Activated naive CD4-positive, alpha-beta T cell treated with anti-CD3 and anti-CD28 coated beads, Interleukin-2, amount 50 U/mL, for 72 hours (primary cell): ENCODE results near the gene POLG2. TPM values are rescaled to one million over a fixed set of nuclear protein-coding genes. Genes with fewer than 3 reads are reported as not detected.
"Not testable (repeated sequence)": the region's sequence is repeated elsewhere in the genome, so short reads cannot be mapped to it uniquely, and the experiment has no call there.

Source experiments
- ATAC-seq, 2 donors: fragments of 150-1000 bp; cut with Tn5 transposase; 2 replicates each; pipeline ENCODE4 v1.10.0; 2021; ENCODE audit warnings: mild to moderate bottlenecking in 2 of 2, moderate library complexity in 2 of 2
- DNase-seq, 2 donors: peaks; one replicate each; pipeline ENCODE4 v3.0.0; 2021 to 2022; ENCODE audit warnings: low spot score in 2 of 2
- H3K27ac Mint-ChIP-seq, 2 donors: one replicate each; pipeline ENCODE4 v1.8.0; 2022; ENCODE audit warnings: mild to moderate bottlenecking in 2 of 2, mixed read lengths in 2 of 2
- H3K36me3 Mint-ChIP-seq, 2 donors: one replicate each; pipeline ENCODE4 v1.8.0; 2022; ENCODE audit warnings: mixed read lengths in 2 of 2
- H3K9me3 Mint-ChIP-seq, 2 donors: one replicate each; pipeline ENCODE4 v1.8.0; 2022; ENCODE audit warnings: mixed read lengths in 2 of 2
- total RNA-seq, 2 donors: library from RNA; stranded (reverse); gene quantifications; one replicate each; pipeline ENCODE4 v1.2.3, GENCODE V29; 2022

The POLG2 gene
- total RNA-seq, 2 donors from 2014 or later: 35.2 to 71.6 TPM

GRCh38 chr17:64439521-64439920 is 57.3 kb downstream of the POLG2 start:
- Mint-ChIP-seq H3K36me3 (peaks cover 25 to 28% of the 10 kb centered on the region in 2 donors), H3K9me3 (peaks cover 22 to 23% of the 10 kb centered on the region in 2 donors)
- DNase-seq, ATAC-seq, H3K27ac Mint-ChIP-seq: not testable (repeated sequence)

DNA sequence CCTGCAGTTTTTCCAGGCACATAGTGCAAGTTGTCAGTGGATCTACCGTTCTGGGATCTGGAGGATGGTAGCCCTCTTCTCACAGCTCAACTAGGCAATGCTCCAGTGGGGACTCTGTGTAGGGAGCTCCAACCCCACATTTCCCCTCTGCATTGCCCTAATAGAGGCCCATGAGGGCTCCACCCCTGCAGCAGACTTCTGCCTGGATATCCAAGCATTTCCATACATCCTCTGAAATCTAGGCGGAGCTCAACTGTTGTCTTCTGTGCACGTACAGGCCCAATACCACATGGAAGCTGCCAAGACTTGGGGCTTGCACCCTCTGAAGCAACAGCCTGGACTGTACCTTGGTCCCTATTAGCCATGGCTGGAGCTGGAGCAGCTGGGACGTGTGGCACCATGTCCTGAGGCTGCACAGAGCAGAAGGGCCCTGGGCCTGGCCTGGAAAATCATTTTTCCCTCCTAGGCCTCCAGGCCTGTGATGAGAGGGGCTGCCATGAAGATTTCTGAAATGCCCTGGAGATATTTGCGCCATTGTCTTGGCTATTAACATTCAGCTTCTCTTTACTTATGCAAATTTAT is 58.8 kb downstream of the POLG2 start:
- ATAC-seq (no peak), DNase-seq (no peak)
- H3K9me3 Mint-ChIP-seq: peaks cover 22 to 30% of the 10 kb centered on the region in 2 donors
- H3K36me3 Mint-ChIP-seq: peaks cover 25 to 35% of the 10 kb centered on the region in 2 donors
- H3K27ac Mint-ChIP-seq: no peak overlapping the region

- no peak for DNase-seq
Measured at GRCh38 chr17:64431534-64431933, 65.3 kb downstream of the POLG2 start.

GRCh38 chr17:64430036-64430435 is 66.8 kb downstream of the POLG2 start:
- peak in 1 of 2 donors; percentile 37 for ATAC-seq

More at GRCh38 chr17:64431534-64431933, 65.3 kb downstream of the POLG2 start:
- peaks cover 0 to 6% of the 10 kb centered on the region in 2 donors for H3K36me3 Mint-ChIP-seq
- ATAC-seq: no peak
- no peak overlapping the region for H3K27ac Mint-ChIP-seq
- H3K9me3 Mint-ChIP-seq: peaks cover 0 to 7% of the 10 kb centered on the region in 2 donors

GRCh38 chr17:64428406-64428805 is 68.4 kb downstream of the POLG2 start:
- ATAC-seq (no peak), DNase-seq (no peak)
- no peaks in the 10 kb centered on the region for H3K36me3 Mint-ChIP-seq
- H3K9me3 Mint-ChIP-seq: no peaks in the 10 kb centered on the region
- no peak overlapping the region for H3K27ac Mint-ChIP-seq

More at GRCh38 chr17:64430036-64430435, 66.8 kb downstream of the POLG2 start:
- not testable (repeated sequence) for H3K36me3 Mint-ChIP-seq, H3K27ac Mint-ChIP-seq, H3K9me3 Mint-ChIP-seq, DNase-seq

Other genes starting within 250 kb of the POLG2 start
- gene TEX2, start 233.8 kb downstream of the POLG2 start, total RNA-seq: 10 to 100 TPM; 12.1 to 14.7 TPM
- gene PECAM1, start 106.2 kb downstream of the POLG2 start, total RNA-seq: 10 to 100 TPM in 1 of 2 donors, 1 to 10 TPM in 1; 6.3 to 21.5 TPM
- under 1 TPM in 1 of 2 donors, not detected in 1; 0.64 TPM for gene MILR1, start 47.9 kb downstream of the POLG2 start, total RNA-seq
- gene DDX5, start 9.2 kb upstream of the POLG2 start, total RNA-seq: 100 to 1,000 TPM; 687 to 793 TPM
- gene CEP95, start 9.9 kb upstream of the POLG2 start, total RNA-seq: 100 to 1,000 TPM in 1 of 2 donors, 10 to 100 TPM in 1; 49.5 to 142 TPM
- 10 to 100 TPM; 14.9 to 16.0 TPM for gene SMURF2, start 165.3 kb upstream of the POLG2 start, total RNA-seq